A204.1 (cell line): ENCODE measurements around the gene FOCAD.
"Not testable (repeated sequence)": the region's sequence is repeated elsewhere in the genome, so short reads cannot be mapped to it uniquely, and the experiment has no call there.

Experiments
- FAIRE-seq: peaks from 2 replicates; lab custom pipeline; 2012; peaks lifted over from hg19 to GRCh38; lab: Jason Lieb, UNC

Gene FOCAD

GRCh38 chr9:20973246-20973947, 289.3 kb downstream of the FOCAD start:
- FAIRE-seq: not testable (repeated sequence)

DNA sequence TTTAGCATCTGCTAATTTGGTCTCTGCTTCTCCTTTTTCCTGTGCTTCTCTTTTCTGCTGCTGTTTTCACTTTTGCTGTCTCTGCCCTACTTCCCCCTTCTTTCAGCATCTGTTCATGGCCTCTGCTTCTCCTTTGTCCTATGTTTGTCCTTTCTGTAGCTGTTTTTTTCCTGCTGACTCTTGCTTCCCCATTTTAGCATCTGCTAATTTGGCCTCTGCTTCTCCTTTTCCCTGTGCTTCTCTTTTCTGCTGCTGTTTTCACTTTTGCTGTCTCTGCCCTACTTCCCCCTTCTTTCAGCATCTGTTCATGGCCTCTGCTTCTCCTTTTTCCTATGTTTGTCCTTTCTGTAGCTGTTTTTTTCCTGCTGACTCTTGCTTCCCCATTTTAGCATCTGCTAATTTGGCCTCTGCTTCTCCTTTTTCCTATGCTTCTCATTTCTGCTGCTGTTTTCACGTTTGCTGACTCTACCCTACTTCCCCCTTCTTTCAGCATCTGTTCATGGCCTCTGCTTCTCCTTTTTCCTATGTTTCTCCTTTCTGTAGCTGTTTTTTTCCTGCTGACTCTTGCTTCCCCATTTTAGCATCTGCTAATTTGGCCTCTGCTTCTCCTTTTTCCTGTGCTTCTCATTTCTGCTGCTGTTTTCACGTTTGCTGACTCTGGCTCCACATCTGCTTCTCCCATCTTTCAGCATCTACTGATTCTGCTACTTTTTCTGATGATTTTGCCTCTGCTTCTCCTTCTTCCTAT, 290.3 kb downstream of the FOCAD start:
- FAIRE-seq: not testable (repeated sequence)

DNA sequence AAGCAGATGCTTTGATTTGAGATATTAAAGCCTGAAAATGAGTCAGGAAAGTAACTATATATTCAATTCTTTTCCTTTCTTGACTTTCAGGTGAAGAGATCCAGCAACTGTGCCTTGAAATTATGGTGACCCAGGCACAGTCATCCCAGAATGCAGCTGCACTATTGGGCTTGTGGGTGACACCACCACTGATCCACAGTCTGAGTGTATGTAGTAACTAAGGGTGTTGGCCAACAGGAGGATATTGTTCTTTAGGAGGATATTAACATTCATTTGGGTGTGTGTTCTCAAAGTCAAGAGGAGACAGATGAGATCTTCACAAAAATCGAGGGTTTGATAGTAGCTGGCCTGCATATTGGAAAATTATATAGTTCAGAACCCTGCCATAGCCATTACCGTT, 294.2 kb downstream of the FOCAD start:
- no peak for FAIRE-seq

DNA sequence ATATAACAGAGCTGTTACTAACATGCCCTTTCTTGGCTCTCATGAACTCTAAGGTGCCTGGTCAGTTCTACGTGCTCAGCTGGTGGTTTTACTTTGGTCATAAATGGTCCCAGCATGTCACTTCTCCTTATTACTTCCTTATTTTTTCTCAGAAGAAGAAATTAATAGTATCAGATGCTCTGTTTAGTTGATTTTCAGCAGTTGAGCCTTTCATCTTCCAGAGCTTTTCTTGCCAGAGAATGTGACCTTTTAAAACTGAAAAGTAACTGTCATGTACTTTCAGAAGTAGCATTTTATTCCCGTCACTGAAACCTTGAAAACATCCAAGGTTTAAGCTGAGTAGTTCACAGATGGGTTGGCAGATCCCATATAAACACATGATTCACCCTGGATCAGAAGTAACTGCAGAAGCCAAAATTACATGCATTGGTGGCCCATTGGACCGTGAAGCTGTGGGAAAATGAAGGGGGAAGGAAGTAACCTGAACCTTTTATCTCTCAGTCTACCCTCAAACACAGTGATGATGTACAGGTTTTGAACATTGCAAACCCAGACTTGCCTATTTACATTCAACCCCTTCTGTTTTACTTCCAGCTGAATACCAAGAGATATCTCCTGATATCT, 296.9 kb downstream of the FOCAD start:
- no peak for FAIRE-seq

- no peak for FAIRE-seq
Observed at GRCh38 chr9:20981486-20981885, 297.4 kb downstream of the FOCAD start.

GRCh38 chr9:20984506-20984905, 300.4 kb downstream of the FOCAD start:
- FAIRE-seq: no peak

DNA sequence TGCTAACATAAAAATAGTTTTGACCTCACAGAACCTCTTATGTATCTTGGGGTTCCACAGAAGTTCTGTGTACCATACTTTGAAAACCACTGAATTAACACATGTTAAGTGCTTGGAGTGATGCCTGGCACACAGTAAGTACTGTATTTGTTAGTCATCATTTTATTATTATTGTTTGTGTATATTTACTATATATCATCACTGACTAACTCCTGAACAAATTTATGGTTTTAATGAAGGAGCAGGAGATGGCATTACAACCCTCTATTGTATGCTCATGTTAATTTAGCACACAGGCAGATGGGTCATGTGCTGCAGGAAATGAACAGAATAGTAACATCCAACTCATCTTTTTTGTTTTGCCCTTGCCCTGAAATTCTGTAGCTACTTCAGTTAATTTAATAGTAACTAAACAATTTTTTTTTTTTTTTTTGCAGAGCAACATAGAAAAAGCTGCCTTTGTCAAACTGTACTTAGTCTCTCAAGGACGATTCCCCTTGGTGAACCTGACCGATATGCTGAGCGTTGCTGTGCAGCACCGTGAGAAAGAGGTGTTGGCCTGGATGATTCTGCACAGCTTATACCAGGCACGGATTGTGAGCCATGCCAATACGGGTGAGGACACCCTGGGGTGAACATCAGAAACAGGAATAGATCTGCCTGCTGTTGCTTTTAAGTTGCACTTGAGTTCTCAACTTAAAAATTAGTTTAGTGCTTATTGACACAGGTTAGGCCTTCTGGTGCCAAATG, 302.0 kb downstream of the FOCAD start:
- no peak for FAIRE-seq

DNA sequence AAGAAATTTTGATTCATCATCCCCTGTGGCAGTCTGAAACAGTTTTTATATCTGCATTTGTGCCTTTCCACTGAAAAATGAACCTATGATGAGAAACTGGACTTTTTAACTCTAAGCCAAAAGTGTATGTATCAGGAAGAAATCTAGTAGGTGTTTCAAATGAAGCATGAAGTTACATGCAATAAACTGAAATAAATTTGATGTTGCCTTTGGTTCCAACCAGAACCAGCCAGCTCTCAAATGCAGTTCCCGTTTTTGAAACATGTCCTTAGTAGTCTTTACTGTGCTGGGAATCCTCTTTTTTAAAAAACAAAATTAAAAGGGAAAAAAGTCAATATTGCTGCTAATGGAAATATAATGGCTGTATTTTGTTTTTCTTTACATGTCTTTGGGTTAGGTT, 303.5 kb downstream of the FOCAD start:
- no peak for FAIRE-seq

DNA sequence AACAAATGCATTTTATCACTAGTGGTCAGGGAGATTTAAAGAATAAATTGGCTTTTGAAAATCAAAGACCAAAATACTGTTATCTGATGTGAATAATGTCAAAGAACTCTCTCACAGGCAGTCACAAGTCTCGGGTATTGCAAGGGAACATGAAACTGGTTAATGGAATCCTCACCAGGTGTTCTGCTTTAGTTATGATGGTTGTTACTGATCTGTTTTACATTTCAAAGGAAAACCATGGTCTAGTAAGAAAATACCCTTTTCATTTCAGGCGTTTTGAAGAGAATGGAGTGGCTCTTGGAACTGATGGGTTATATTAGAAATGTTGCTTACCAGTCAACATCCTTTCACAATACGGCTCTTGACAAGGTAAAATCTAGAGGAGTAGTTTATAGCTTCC, 304.0 kb downstream of the FOCAD start:
- no peak for FAIRE-seq

DNA sequence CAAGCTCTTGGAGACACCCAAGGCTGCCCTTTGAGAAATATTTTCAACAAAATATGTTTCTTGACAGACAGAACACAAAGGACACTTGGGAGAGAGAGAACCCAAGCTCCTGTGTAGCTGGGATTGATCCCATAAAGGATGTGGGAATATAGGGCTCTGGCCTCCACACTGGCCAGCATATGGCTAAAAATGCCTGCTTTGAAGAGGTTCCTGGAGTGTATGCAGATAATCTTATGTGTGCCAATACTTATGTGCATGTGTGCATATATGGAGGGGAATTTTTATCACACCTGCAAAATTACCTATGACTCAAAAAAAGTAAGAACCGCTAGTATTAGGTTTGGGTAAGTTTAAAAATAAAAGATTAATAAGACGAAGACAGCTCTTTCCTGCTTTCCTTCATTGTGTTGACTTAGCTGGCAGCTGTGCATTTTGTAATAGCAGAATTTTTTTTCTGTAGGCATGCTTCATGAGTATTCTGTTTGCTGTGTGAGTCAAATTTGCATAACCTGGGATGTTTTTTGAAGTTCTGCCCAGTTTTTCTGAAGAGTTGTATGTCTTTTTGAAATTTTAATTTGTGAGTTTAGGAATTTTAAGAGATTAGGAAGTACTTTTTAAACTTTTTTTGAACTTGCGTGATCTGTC, 304.7 kb downstream of the FOCAD start:
- no peak for FAIRE-seq

GRCh38 chr9:20989923-20990341, 305.9 kb downstream of the FOCAD start:
- FAIRE-seq: no peak

- FAIRE-seq: no peak
Observed at GRCh38 chr9:20990867-20991266, 306.8 kb downstream of the FOCAD start.

DNA sequence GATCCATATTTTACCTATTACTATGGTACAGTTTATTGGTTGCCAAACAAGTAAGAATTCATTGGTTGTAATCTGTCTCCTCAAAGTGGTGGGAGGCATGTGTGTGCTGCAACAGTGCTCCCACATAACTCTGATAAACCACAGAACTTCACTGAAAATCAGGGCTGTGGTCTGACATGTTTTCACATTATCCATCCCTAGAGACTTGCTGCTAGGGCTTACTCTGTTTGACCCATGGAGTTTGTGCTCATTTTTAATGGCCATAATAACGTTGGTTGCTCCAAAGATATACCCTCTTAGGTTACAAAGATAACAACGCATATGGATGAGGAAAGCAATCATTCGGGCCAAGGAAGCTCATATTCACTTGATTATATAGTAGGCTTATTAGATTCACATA, 310.4 kb downstream of the FOCAD start:
- FAIRE-seq: no peak

DNA sequence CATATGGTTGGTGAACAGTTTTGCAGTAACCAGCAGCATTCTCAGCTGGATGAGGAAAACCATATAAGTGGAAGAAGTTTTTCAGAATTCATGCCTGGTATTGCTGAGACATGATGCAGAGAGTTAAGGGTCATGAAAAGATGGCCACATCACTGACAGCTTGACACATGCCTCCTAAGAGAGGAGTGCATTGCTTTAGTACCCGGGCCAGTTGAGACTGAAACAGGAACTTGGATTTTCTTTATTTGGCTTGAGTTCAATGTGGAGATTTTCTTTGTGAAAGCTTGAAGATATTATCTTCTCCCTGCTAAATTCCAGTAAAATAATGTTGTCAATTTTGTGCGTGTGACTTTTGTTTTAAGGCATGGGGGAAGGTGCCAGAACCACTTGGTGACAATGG, 311.6 kb downstream of the FOCAD start:
- no peak for FAIRE-seq

- no peak for FAIRE-seq
Observed at GRCh38 chr9:20996809-20997208, 312.8 kb downstream of the FOCAD start.

DNA sequence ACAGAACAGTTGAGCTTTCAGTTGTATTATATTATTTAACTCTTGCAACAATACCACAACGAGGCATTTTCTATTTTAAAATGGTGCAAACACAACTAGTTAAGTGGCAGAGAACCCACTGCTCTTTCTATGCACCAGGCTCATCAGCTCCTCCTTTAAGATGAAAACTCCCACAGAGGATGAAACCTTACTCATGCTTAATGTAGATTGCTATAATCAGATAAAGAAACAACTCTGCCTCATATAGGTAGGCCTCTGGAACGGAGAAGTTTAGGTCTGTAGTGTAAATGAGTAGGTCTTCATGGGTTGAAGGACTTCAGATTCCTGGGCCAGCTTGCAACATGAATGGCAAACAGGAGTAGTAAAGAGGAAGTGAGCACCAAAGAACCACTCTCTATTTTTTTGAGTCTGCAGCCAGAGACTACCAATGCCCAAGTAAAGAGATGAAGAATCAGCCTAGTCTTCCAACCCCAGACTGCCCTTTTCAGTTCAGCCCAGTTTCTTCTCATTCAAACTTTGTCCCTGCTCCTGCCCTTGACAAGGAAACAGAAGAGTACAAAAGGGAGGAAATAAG, 313.5 kb downstream of the FOCAD start:
- no peak for FAIRE-seq

- FAIRE-seq: no peak
Observed at GRCh38 chr9:21001581-21001980, 317.5 kb downstream of the FOCAD start.

DNA sequence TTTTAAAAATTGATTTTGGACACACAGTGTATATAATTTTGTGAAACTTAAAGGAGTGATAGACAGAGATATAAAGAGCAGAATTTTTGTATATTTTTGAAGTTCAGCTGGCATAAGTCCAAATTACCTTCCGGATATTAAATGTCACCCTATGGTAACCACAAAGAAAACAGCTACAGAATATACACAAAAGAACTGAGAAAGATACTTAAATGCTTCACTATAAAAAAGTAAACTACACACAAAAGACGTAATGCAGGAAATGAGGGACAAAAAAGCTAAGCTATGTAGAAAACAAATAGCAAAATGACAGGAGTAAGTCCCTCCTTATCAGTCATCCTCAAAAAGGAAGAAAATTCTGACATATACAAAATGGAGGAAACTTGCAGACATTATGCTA, 318.0 kb downstream of the FOCAD start:
- no peak for FAIRE-seq

DNA sequence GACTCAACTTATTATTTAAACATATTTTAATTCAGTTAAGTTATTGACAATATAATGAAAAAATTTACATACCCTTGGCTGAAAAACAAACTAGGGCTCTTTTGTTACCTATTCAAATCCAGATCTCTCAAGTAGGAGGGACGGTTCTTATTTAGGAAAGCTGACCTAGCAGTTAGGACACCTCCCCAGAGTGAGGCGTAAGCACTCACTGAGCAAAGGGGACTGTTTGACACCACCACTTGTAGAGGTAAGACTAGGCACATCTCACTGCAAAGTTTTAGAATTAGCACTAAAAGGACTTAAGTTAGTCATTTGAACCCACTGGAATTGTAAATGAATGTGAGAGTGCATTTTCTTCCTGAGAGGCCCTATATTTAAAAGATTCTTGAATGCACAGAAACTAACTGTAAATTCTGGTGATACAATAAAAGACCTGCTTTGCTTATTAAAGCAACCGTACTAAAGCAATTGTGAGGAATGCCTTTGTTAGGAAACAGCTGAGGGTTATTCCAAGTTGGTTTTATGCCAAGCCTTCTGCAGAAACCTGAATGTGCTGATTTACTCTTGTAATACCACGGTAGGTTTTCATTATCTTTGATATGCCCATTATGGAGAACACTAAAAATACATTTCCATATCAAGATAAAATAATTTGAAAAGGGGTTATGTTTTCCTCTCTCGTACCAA, 331.2 kb downstream of the FOCAD start:
- no peak for FAIRE-seq

- FAIRE-seq: no peak
Observed at GRCh38 chr9:21015995-21016394, 331.9 kb downstream of the FOCAD start.
